Keratinocyte (primary cell): ENCODE measurements around the gene TMC7. TPM values are rescaled to one million over a fixed set of nuclear protein-coding genes. Genes with fewer than 3 reads are reported as not detected.

Experiments
- DNase-seq: peaks from one replicate; pipeline ENCODE4 v3.0.0-alpha.2; 2011; ENCODE audit warnings: low read depth, missing footprints, low spot score
- FAIRE-seq: peaks from 2 replicates; lab custom pipeline; 2011; peaks lifted over from hg19 to GRCh38; lab: Jason Lieb, UNC
- H2AFZ ChIP-seq: 2 replicates; pipeline ENCODE4 v1.6.0; 2012; ENCODE audit warnings: low read length, control low read depth, inconsistent platforms; ENCODE audit not compliant: control insufficient read depth
- H3K27ac ChIP-seq: 2 replicates; pipeline ENCODE4 v1.5.1; 2011; ENCODE audit warnings: low read length; ENCODE audit not compliant: control insufficient read depth, insufficient read depth
- H3K27me3 ChIP-seq: 3 replicates; pipeline ENCODE4 v1.6.0; 2011; ENCODE audit warnings: low read length; ENCODE audit not compliant: control insufficient read depth, insufficient read depth; ENCODE audit errors: extremely low read depth
- H3K36me3 ChIP-seq, 2 experiments: 2 replicates in 1 of 2; 3 replicates in 1 of 2; pipeline ENCODE4 v1.5.1; 2011; ENCODE audit warnings: low read length in 2 of 2, mild to moderate bottlenecking in 1 of 2; ENCODE audit not compliant: control insufficient read depth in 2 of 2, insufficient read depth in 2 of 2; ENCODE audit errors: extremely low read depth in 1 of 2
- H3K4me1 ChIP-seq: 3 replicates; pipeline ENCODE4 v1.5.1; 2011; ENCODE audit warnings: low read length; ENCODE audit not compliant: control insufficient read depth, insufficient read depth; ENCODE audit errors: extremely low read depth
- H3K4me2 ChIP-seq: 3 replicates; pipeline ENCODE4 v1.6.0; 2011; ENCODE audit warnings: low read depth, low read length; ENCODE audit not compliant: control insufficient read depth, insufficient read depth; ENCODE audit errors: extremely low read depth
- H3K4me3 ChIP-seq, 3 experiments: fragments of 200-600 bp in 1 of 3; sonication (generic) in 1 of 3; 2 replicates in 2 of 3; 3 replicates in 1 of 3; pipeline ENCODE4 v1.5.1; 2011 to 2016; ENCODE audit warnings: low read length in 3 of 3, mild to moderate bottlenecking in 3 of 3, control low read depth in 2 of 3, inconsistent platforms in 1 of 3, low read depth in 1 of 3, mixed read lengths in 1 of 3, mixed run types in 1 of 3, moderate library complexity in 1 of 3; ENCODE audit not compliant: control insufficient read depth in 2 of 3, insufficient read depth in 2 of 3; ENCODE audit errors: extremely low read depth in 1 of 3
- H3K79me2 ChIP-seq: 2 replicates; pipeline ENCODE4 v1.6.0; 2012; ENCODE audit warnings: low read length; ENCODE audit not compliant: control insufficient read depth, insufficient read depth
- H3K9ac ChIP-seq: 3 replicates; pipeline ENCODE4 v1.6.0; 2011; ENCODE audit warnings: low read length; ENCODE audit not compliant: control insufficient read depth, insufficient read depth; ENCODE audit errors: extremely low read depth
- H3K9me1 ChIP-seq: 3 replicates; pipeline ENCODE4 v1.6.0; 2011; ENCODE audit warnings: low read length; ENCODE audit not compliant: control insufficient read depth, insufficient read depth; ENCODE audit errors: extremely low read depth
- H3K9me3 ChIP-seq: 2 replicates; pipeline ENCODE4 v1.5.1; 2012; ENCODE audit warnings: low read depth, low read length; ENCODE audit not compliant: control insufficient read depth
- H4K20me1 ChIP-seq: 3 replicates; pipeline ENCODE4 v1.6.0; 2011; ENCODE audit warnings: low read length; ENCODE audit not compliant: control insufficient read depth, insufficient read depth; ENCODE audit errors: extremely low read depth
- CTCF ChIP-seq, 3 experiments: IDR thresholded peaks in 1 of 3; conservative IDR thresholded peaks in 1 of 3; optimal IDR thresholded peaks in 1 of 3; 2 replicates in 2 of 3; 3 replicates in 1 of 3; pipeline versions ENCODE3 to v1.5.1; 2011; ENCODE audit warnings: low read length in 3 of 3, mild to moderate bottlenecking in 3 of 3, moderate library complexity in 2 of 3, control low read depth in 1 of 3, inconsistent platforms in 1 of 3; ENCODE audit not compliant: insufficient read depth in 2 of 3; ENCODE audit errors: extremely low read depth in 1 of 3
- EZH2 ChIP-seq: IDR thresholded peaks from one replicate; pipeline ENCODE4 v1.6.1; 2012; ENCODE audit warnings: inconsistent platforms, mild to moderate bottlenecking, low read length, moderate library complexity
- dilution Hi-C: fragments of 300-500 bp; cut with MboI; formaldehyde crosslinking; loops from one replicate; pipeline ENCODE4 v1.7.0; 2020; ENCODE audit warnings: low sequenced_read_pairs; ENCODE audit not compliant: extremely low pct_ligation_motif_present
- polyA plus RNA-seq, 5 experiments: library from polyadenylated mRNA; depleted of rRNA in 3 of 5; stranded (reverse) in 3 of 5; stranded (forward) in 1 of 5; unstranded in 1 of 5; fragments of >200 nt; gene quantifications; 1 replicate in 1 of 5; 2 replicates in 3 of 5; 3 replicates in 1 of 5; pipeline versions ENCODE4 v1.2.1 to v1.2.3, GENCODE V29; 2011 to 2012; ENCODE audit warnings: missing spikeins in 2 of 5, low read depth in 1 of 5, low replicate concordance in 1 of 5

The TMC7 gene
- polyA plus RNA-seq, 1 donor (not counting 4 experiments of a cell fraction or from before 2014, with no cell fraction given), result 8.5 TPM

GRCh38 chr16:18958621-18959029 lies 25.1 kb upstream of the TMC7 start:
- FAIRE-seq (no peak), DNase-seq (no peak)
- H3K9me3 ChIP-seq, result no peaks in the 10 kb centered on the region
- no peak for TF ChIP-seq CTCF (optimal IDR thresholded peaks at IDR 0.05 in 1 of 3, IDR thresholded peaks at IDR 0.05 in 1 of 3, conservative IDR thresholded peaks at IDR 0.05 in 1 of 3; ENCODE audit: extremely low read depth in 1 of 3, insufficient read depth in 2 of 3, low read length in 3 of 3)
- no peak for TF ChIP-seq EZH2
- H3K9ac ChIP-seq, result peak overlapping the region; percentile 18
- H3K79me2 ChIP-seq, result no peaks in the 10 kb centered on the region
- no peaks in the 10 kb centered on the region for H3K36me3 ChIP-seq
- H3K4me2 ChIP-seq, result peak overlapping the region; percentile 17
- H3K4me1 ChIP-seq, result peaks cover 38% of the 10 kb centered on the region
- peak overlapping the region; percentile 86 for H2AFZ ChIP-seq
- H3K27me3 ChIP-seq, result no peaks in the 10 kb centered on the region
- no peaks in the 10 kb centered on the region for H4K20me1 ChIP-seq
- peak overlapping the region; percentile 39 for H3K27ac ChIP-seq
- dilution Hi-C loops, result no loop called here
- H3K9me1 ChIP-seq, result no peaks in the 10 kb centered on the region
- no peak overlapping the region for H3K4me3 ChIP-seq

- Histone ChIP-seq H4K20me1 (no peaks in the 10 kb centered on the region), H3K9ac (peak overlapping the region; percentile 18), H3K9me1 (no peaks in the 10 kb centered on the region), H3K27me3 (no peaks in the 10 kb centered on the region), H3K9me3 (no peaks in the 10 kb centered on the region), H3K4me1 (peaks cover 38% of the 10 kb centered on the region), H3K79me2 (no peaks in the 10 kb centered on the region), H2AFZ (peak overlapping the region; percentile 86), H3K4me2 (peak overlapping the region; percentile 17), H3K27ac (peak overlapping the region; percentile 39), H3K36me3 (no peaks in the 10 kb centered on the region), H3K4me3 (no peak overlapping the region)
- TF ChIP-seq EZH2 (no peak), CTCF (optimal IDR thresholded peaks at IDR 0.05 in 1 of 3, IDR thresholded peaks at IDR 0.05 in 1 of 3, conservative IDR thresholded peaks at IDR 0.05 in 1 of 3; ENCODE audit: extremely low read depth in 1 of 3, insufficient read depth in 2 of 3, low read length in 3 of 3) (no peak)
- peak; percentile 13 for FAIRE-seq
- dilution Hi-C loops, result no loop called here
- DNase-seq, result no peak
These were observed 24.7 kb upstream of the TMC7 start for GRCh38 chr16:18959031-18959505.
